ENCODE results near the gene CPED1.

Gene CPED1

GRCh38 chr7:121054925-121055324 is 66.4 kb downstream of the CPED1 start:
- CTCF ChIA-PET = no interaction called here
- no peak overlapping the region for H3K4me3 ChIP-seq (ENCODE audit: low read depth, low read length)
- H3K36me3 ChIP-seq (ENCODE audit: control insufficient read depth in 2 of 2, insufficient read depth in 1 of 2, low read length in 2 of 2) = no peaks in the 10 kb centered on the region
- POLR2A ChIA-PET = no interaction called here
- no peak overlapping the region for H3K27ac ChIP-seq (ENCODE audit: extremely low read depth, low read depth, low read length)
- no peaks in the 10 kb centered on the region for H3K9me3 ChIP-seq (ENCODE audit: control insufficient read depth, insufficient read depth, low read depth, low read length)
- H3K4me1 ChIP-seq (ENCODE audit: control insufficient read depth, insufficient read depth, low read length) = no peaks in the 10 kb centered on the region
- TF ChIP-seq ZNF629 (tag by site-specific recombination; IDR thresholded peaks at IDR 0.05) (no peak), ZBTB7A (tag by site-specific recombination; IDR thresholded peaks at IDR 0.05; ENCODE audit: low read depth) (no peak), YY2 (tag by site-specific recombination; IDR thresholded peaks at IDR 0.05) (no peak), GFI1B (tag by site-specific recombination; IDR thresholded peaks at IDR 0.05) (no peak), ZBTB26 (tag by site-specific recombination; optimal IDR thresholded peaks at IDR 0.05) (no peak), WT1 (tag by site-specific recombination; IDR thresholded peaks at IDR 0.05) (no peak), INSM2 (tag by site-specific recombination; IDR thresholded peaks at IDR 0.05) (no peak), ZNF416 (tag by site-specific recombination; IDR thresholded peaks at IDR 0.05) (no peak), ZNF23 (tag by site-specific recombination; IDR thresholded peaks at IDR 0.05; ENCODE audit: borderline replicate concordance) (no peak), ZBTB48 (tag by site-specific recombination; IDR thresholded peaks at IDR 0.05) (no peak), ZNF747 (tag by site-specific recombination; IDR thresholded peaks at IDR 0.05) (no peak), ZNF26 (tag by site-specific recombination; IDR thresholded peaks at IDR 0.05) (no peak), ZFP41 (tag by site-specific recombination; IDR thresholded peaks at IDR 0.05; ENCODE audit: borderline replicate concordance) (no peak), TRIM28 (IDR thresholded peaks at IDR 0.05; ENCODE audit: borderline replicate concordance, low read length) (no peak), ZNF658 (tag by site-specific recombination; IDR thresholded peaks at IDR 0.05) (no peak), ZNF211 (tag by site-specific recombination; IDR thresholded peaks at IDR 0.05; ENCODE audit: low read depth) (no peak), ZNF768 (tag by site-specific recombination; IDR thresholded peaks at IDR 0.05) (no peak)

GRCh38 chr7:121057878-121058277 is 69.4 kb downstream of the CPED1 start:
- POLR2A ChIA-PET = no interaction called here
- CTCF ChIA-PET = interaction anchor here (0.6 to 1.9 kb wide), 2 partner anchors 9 to 11 kb away, joined by 3 to 9 read pairs; no protein-coding TSS in a partner anchor
- no peaks in the 10 kb centered on the region for H3K4me1 ChIP-seq (ENCODE audit: control insufficient read depth, insufficient read depth, low read length)
- H3K36me3 ChIP-seq (ENCODE audit: control insufficient read depth in 2 of 2, insufficient read depth in 1 of 2, low read length in 2 of 2) = no peaks in the 10 kb centered on the region
- H3K27ac ChIP-seq (ENCODE audit: extremely low read depth, low read depth, low read length) = no peak overlapping the region
- no peak for TF ChIP-seq KLF1 (tag by site-specific recombination; IDR thresholded peaks at IDR 0.05)
- no peak overlapping the region for H3K4me3 ChIP-seq (ENCODE audit: low read depth, low read length)
- H3K9me3 ChIP-seq (ENCODE audit: control insufficient read depth, insufficient read depth, low read depth, low read length) = no peaks in the 10 kb centered on the region

- ChIA-PET POLR2A (no interaction called here), CTCF (interaction anchor here (0.9 to 1.9 kb wide), 3 partner anchors 10 to 72 kb away, joined by 3 to 9 read pairs (median 3); no protein-coding TSS in a partner anchor)
- Histone ChIP-seq H3K9me3 (ENCODE audit: control insufficient read depth, insufficient read depth, low read depth, low read length) (no peaks in the 10 kb centered on the region), H3K4me1 (ENCODE audit: control insufficient read depth, insufficient read depth, low read length) (no peaks in the 10 kb centered on the region), H3K4me3 (ENCODE audit: low read depth, low read length) (no peak overlapping the region), H3K36me3 (ENCODE audit: control insufficient read depth in 2 of 2, insufficient read depth in 1 of 2, low read length in 2 of 2) (no peaks in the 10 kb centered on the region), H3K27ac (ENCODE audit: extremely low read depth, low read depth, low read length) (no peak overlapping the region)
- TF ChIP-seq ZNF639 (tag by site-specific recombination; IDR thresholded peaks at IDR 0.05) (no peak), PRDM6 (tag by site-specific recombination; IDR thresholded peaks at IDR 0.05) (no peak), ZNF211 (tag by site-specific recombination; IDR thresholded peaks at IDR 0.05; ENCODE audit: low read depth) (no peak), ZNF488 (tag by site-specific recombination; IDR thresholded peaks at IDR 0.05) (no peak), ZNF175 (tag by site-specific recombination; IDR thresholded peaks at IDR 0.05) (no peak), ZNF600 (tag by site-specific recombination; IDR thresholded peaks at IDR 0.05) (no peak), SETDB1 (IDR thresholded peaks at IDR 0.05; ENCODE audit: insufficient read length, low read length) (no peak), ZNF169 (tag by site-specific recombination; IDR thresholded peaks at IDR 0.05) (no peak), GLI2 (tag by site-specific recombination; IDR thresholded peaks at IDR 0.05; ENCODE audit: borderline replicate concordance, low read depth) (no peak)
Observed at GRCh38 chr7:121058975-121059374, 70.5 kb downstream of the CPED1 start.
